Loucy (cell line): Measurements from ENCODE around the gene STX8.

Experiments used
- H2AFZ ChIP-seq: fragments of 200-600 bp; sonication (generic); 2 replicates; pipeline ENCODE4 v1.6.0; 2016; ENCODE audit warnings: antibody characterized with exemption, mild to moderate bottlenecking, low read length, moderate library complexity
- H3F3A ChIP-seq: fragments of 200-600 bp; 2 replicates; pipeline ENCODE4 v1.6.0; 2016; ENCODE audit warnings: antibody characterized with exemption, low read depth, mild to moderate bottlenecking
- H3K27me3 ChIP-seq: fragments of 200-600 bp; sonication (generic); 2 replicates; pipeline ENCODE4 v1.6.1; 2014; ENCODE audit warnings: low read length, mild to moderate bottlenecking; ENCODE audit not compliant: insufficient read depth, poor library complexity, severe bottlenecking
- H3K36me3 ChIP-seq: fragments of 200-600 bp; sonication (generic); 2 replicates; pipeline ENCODE4 v1.6.1; 2016; ENCODE audit warnings: low read length; ENCODE audit not compliant: insufficient read depth
- H3K4me1 ChIP-seq: fragments of 200-600 bp; sonication (generic); 2 replicates; pipeline ENCODE4 v1.5.1; 2014; ENCODE audit warnings: low read length, mild to moderate bottlenecking; ENCODE audit not compliant: insufficient read depth, poor library complexity, severe bottlenecking
- H3K4me2 ChIP-seq: fragments of 200-600 bp; sonication (generic); 2 replicates; pipeline ENCODE4 v1.6.0; 2014; ENCODE audit warnings: antibody characterized with exemption, low read length, low read depth, mild to moderate bottlenecking; ENCODE audit not compliant: poor library complexity, severe bottlenecking
- H3K4me3 ChIP-seq: fragments of 200-600 bp; sonication (generic); 2 replicates; pipeline ENCODE4 v1.5.1; 2014; ENCODE audit warnings: low read length, mild to moderate bottlenecking, mixed read lengths; ENCODE audit not compliant: poor library complexity, severe bottlenecking
- H3K79me2 ChIP-seq: fragments of 200-600 bp; sonication (generic); 2 replicates; pipeline ENCODE4 v1.6.1; 2014; ENCODE audit warnings: low read length; ENCODE audit not compliant: insufficient read depth
- H3K9ac ChIP-seq: fragments of 200-600 bp; sonication (generic); 2 replicates; pipeline ENCODE4 v1.6.0; 2014; ENCODE audit warnings: mild to moderate bottlenecking, low read depth, low read length, moderate library complexity; ENCODE audit not compliant: poor library complexity, severe bottlenecking
- H3K9me2 ChIP-seq: fragments of 200-600 bp; sonication (generic); replicated peaks from 2 replicates; pipeline ENCODE4 v1.6.1; 2016; ENCODE audit warnings: low read depth, low read length, mixed read lengths
- H3K9me3 ChIP-seq: fragments of 200-600 bp; sonication (generic); 2 replicates; pipeline ENCODE4 v1.6.1; 2014; ENCODE audit warnings: mild to moderate bottlenecking, antibody characterized with exemption, low read length, low read depth; ENCODE audit not compliant: insufficient read depth
- H4K20me1 ChIP-seq: fragments of 200-600 bp; sonication (generic); 2 replicates; pipeline ENCODE4 v1.6.0; 2014; ENCODE audit warnings: antibody characterized with exemption, low read length, mild to moderate bottlenecking; ENCODE audit not compliant: insufficient read depth, poor library complexity, severe bottlenecking
- EZH2phosphoT487 ChIP-seq: fragments of 200-600 bp; IDR thresholded peaks from 2 replicates; pipeline ENCODE4 v1.6.1; 2018; ENCODE audit warnings: antibody characterized with exemption, mild to moderate bottlenecking, moderate library complexity, borderline replicate concordance
- TF ChIP-seq, protein P1 (sequence below): fragments of 200-600 bp; sonication (generic); conservative IDR thresholded peaks from 2 replicates; pipeline ENCODE4 v1.5.1; 2014; ENCODE audit warnings: mild to moderate bottlenecking, antibody characterized with exemption, low read length

Gene STX8

GRCh38 chr17:9521062-9521461, 54.6 kb downstream of the STX8 start:
- Histone ChIP-seq H3K4me3 (no peak overlapping the region), H3K27me3 (no peaks in the 10 kb centered on the region), H3K9me2 (no peaks in the 10 kb centered on the region), H3K4me2 (no peak overlapping the region), H3K4me1 (peaks cover 9% of the 10 kb centered on the region), H3K9me3 (no peaks in the 10 kb centered on the region), H3K36me3 (no peaks in the 10 kb centered on the region), H3K9ac (no peak overlapping the region), H3K79me2 (no peaks in the 10 kb centered on the region), H4K20me1 (no peaks in the 10 kb centered on the region), H2AFZ (no peak overlapping the region), H3F3A (no peaks in the 10 kb centered on the region)
- no peak for TF ChIP-seq EZH2phosphoT487
- TF ChIP-seq, protein P1, sequence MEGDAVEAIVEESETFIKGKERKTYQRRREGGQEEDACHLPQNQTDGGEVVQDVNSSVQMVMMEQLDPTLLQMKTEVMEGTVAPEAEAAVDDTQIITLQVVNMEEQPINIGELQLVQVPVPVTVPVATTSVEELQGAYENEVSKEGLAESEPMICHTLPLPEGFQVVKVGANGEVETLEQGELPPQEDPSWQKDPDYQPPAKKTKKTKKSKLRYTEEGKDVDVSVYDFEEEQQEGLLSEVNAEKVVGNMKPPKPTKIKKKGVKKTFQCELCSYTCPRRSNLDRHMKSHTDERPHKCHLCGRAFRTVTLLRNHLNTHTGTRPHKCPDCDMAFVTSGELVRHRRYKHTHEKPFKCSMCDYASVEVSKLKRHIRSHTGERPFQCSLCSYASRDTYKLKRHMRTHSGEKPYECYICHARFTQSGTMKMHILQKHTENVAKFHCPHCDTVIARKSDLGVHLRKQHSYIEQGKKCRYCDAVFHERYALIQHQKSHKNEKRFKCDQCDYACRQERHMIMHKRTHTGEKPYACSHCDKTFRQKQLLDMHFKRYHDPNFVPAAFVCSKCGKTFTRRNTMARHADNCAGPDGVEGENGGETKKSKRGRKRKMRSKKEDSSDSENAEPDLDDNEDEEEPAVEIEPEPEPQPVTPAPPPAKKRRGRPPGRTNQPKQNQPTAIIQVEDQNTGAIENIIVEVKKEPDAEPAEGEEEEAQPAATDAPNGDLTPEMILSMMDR = no peak

DNA sequence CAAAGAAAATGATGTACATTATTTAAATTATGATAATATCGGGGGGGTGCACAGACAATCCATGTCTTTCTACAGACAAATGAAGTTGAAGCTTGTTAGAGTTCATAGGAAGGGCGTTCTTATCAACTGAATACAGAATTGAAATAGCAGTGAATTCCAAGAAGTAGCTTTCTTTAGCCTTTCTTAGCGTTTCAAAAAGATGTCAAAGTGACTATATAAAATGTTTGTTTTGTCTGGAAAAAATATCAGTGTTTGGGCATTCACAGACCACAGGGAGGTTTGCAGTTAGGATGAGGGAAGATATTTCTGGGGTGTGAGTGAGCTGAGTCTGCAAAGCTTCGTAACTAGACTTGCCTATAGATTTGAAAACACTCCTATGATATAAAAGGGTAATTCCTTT, 55.0 kb downstream of the STX8 start:
- Histone ChIP-seq H3K9me2 (no peaks in the 10 kb centered on the region), H2AFZ (no peak overlapping the region), H3F3A (no peaks in the 10 kb centered on the region), H3K27me3 (no peaks in the 10 kb centered on the region), H3K4me1 (peaks cover 9% of the 10 kb centered on the region), H3K4me3 (no peak overlapping the region), H3K9me3 (no peaks in the 10 kb centered on the region), H4K20me1 (no peaks in the 10 kb centered on the region), H3K79me2 (no peaks in the 10 kb centered on the region), H3K9ac (no peak overlapping the region), H3K36me3 (no peaks in the 10 kb centered on the region), H3K4me2 (no peak overlapping the region)
- TF ChIP-seq, protein P1 = no peak
- no peak for TF ChIP-seq EZH2phosphoT487

GRCh38 chr17:9519583-9520272, 55.9 kb downstream of the STX8 start:
- Histone ChIP-seq H3K4me2 (no peak overlapping the region), H3K36me3 (no peaks in the 10 kb centered on the region), H3K9ac (no peak overlapping the region), H3K79me2 (no peaks in the 10 kb centered on the region), H4K20me1 (no peaks in the 10 kb centered on the region), H3F3A (no peaks in the 10 kb centered on the region), H2AFZ (no peak overlapping the region), H3K4me1 (peaks cover 9% of the 10 kb centered on the region), H3K27me3 (no peaks in the 10 kb centered on the region), H3K4me3 (no peak overlapping the region), H3K9me2 (no peaks in the 10 kb centered on the region), H3K9me3 (no peaks in the 10 kb centered on the region)
- TF ChIP-seq EZH2phosphoT487 = no peak
- TF ChIP-seq, protein P1 = no peak
